SK-N-MC (cell line): ENCODE results near the gene SOX5.

Experiments
- EZH2 ChIP-seq: fragments of 200-600 bp; sonication (generic); IDR thresholded peaks from one replicate; pipeline ENCODE4 v1.6.1; 2017; ENCODE audit warnings: antibody characterized with exemption
- FOXP2 ChIP-seq: optimal IDR thresholded peaks from 2 replicates; pipeline ENCODE3; 2011; ENCODE audit warnings: mild to moderate bottlenecking, moderate library complexity; ENCODE audit not compliant: insufficient read depth; ENCODE audit errors: extremely low read length, control extremely low read depth
- POLR2AphosphoS5 ChIP-seq: IDR thresholded peaks from 2 replicates; pipeline ENCODE4 v1.6.1; 2012; ENCODE audit warnings: mild to moderate bottlenecking, low read depth, low read length, borderline replicate concordance

DNA sequence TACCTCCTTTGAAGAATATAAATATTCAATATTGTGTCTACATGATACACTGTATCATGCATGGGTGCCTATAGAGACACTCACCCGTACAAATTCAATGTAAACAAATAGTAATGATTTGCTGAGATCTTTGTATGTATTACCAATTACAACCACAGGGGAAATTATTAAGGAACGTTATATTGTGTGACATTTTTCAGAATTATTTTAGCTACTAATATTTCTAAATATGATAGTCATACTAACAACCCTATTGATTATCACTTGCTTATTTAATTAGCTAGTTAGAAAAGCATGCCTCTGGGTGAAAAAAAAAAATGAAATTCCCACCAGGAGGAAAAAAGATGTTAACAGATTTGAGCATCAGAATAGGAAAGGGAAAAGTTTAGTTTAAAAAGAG lies 2.1 kb downstream of the SOX5 start:
- TF ChIP-seq EZH2 (no peak), POLR2AphosphoS5 (no peak), FOXP2 (no peak)
